GM21526 (cell line): ENCODE measurements around the gene GRAMD1C.
"Not testable (repeated sequence)": the region's sequence is repeated elsewhere in the genome, so short reads cannot be mapped to it uniquely, and the experiment has no call there.

Source experiments
- ATAC-seq: cut with Tn5 transposase; IDR thresholded peaks from one replicate; pipeline ENCODE4 v1.9.1; 2021; ENCODE audit warnings: moderate library complexity; ENCODE audit not compliant: unreplicated experiment, low FRiP score

The GRAMD1C gene

GRCh38 chr3:113838631-113839209 lies at the start of gene GRAMD1C:
Gene GRAMD1C, plus strand, starts transcription at chr3:113838788. Its CDS starts 122 bp downstream, at chr3:113838910.
- peak; percentile 88 for ATAC-seq

GRCh38 chr3:113791381-113791780 lies 47.2 kb upstream of the GRAMD1C start:
- ATAC-seq = no peak

- no peak for ATAC-seq
These were observed 44.1 kb upstream of the GRAMD1C start for GRCh38 chr3:113794526-113794925.

- no peak for ATAC-seq
These were observed 42.9 kb upstream of the GRAMD1C start for GRCh38 chr3:113795693-113796092.

- ATAC-seq = no peak
These were observed 35.7 kb upstream of the GRAMD1C start for GRCh38 chr3:113802795-113803455.

GRCh38 chr3:113804661-113805060 lies 33.9 kb upstream of the GRAMD1C start:
- ATAC-seq = no peak

GRCh38 chr3:113805249-113805648 lies 33.3 kb upstream of the GRAMD1C start:
- no peak for ATAC-seq

- no peak for ATAC-seq
These were observed 25.7 kb upstream of the GRAMD1C start for GRCh38 chr3:113812854-113813253.

GRCh38 chr3:113819866-113820265 lies 18.7 kb upstream of the GRAMD1C start:
- no peak for ATAC-seq

- ATAC-seq = peak; percentile 67
These were observed 13.5 kb upstream of the GRAMD1C start for GRCh38 chr3:113825090-113825489.

GRCh38 chr3:113828600-113828999 lies 10.0 kb upstream of the GRAMD1C start:
- no peak for ATAC-seq

- ATAC-seq = peak; percentile 24
These were observed 8.8 kb upstream of the GRAMD1C start for GRCh38 chr3:113829576-113830354.

- no peak for ATAC-seq
These were observed 7.6 kb upstream of the GRAMD1C start for GRCh38 chr3:113831103-113831355.

- ATAC-seq = no peak
These were observed 6.0 kb upstream of the GRAMD1C start for GRCh38 chr3:113832477-113833164.

- no peak for ATAC-seq
These were observed 3.6 kb upstream of the GRAMD1C start for GRCh38 chr3:113834983-113835382.

GRCh38 chr3:113839551-113839950 lies 963 bp downstream of the GRAMD1C start:
- ATAC-seq = no peak

GRCh38 chr3:113844622-113845222 lies 6.1 kb downstream of the GRAMD1C start:
- ATAC-seq = no peak

GRCh38 chr3:113847247-113847646 lies 8.7 kb downstream of the GRAMD1C start:
- ATAC-seq = no peak

- no peak for ATAC-seq
These were observed 9.3 kb downstream of the GRAMD1C start for GRCh38 chr3:113847664-113848461.

GRCh38 chr3:113849071-113849470 lies 10.5 kb downstream of the GRAMD1C start:
- ATAC-seq = not testable (repeated sequence)
